Liver (tissue), 9 donors: ENCODE measurements around the gene KAT7. TPM values are rescaled to one million over a fixed set of nuclear protein-coding genes. Genes with fewer than 3 reads are reported as not detected.

Experiments used
- DNase-seq: peaks from one replicate; pipeline ENCODE4 v3.0.0-alpha.2; 2017; ENCODE audit warnings: low spot score
- H3K27ac ChIP-seq, 2 donors: one replicate each; pipeline ENCODE4 v1.7.0; 2013; ENCODE audit warnings: inconsistent platforms in 2 of 2, low read length in 2 of 2, control low read depth in 1 of 2, low read depth in 1 of 2, mild to moderate bottlenecking in 1 of 2
- H3K27me3 ChIP-seq, 4 donors: one replicate each; pipeline versions ENCODE4 v1.6.1 to v1.7.0; 2013; ENCODE audit warnings: low read length in 3 of 4, inconsistent platforms in 1 of 4, mild to moderate bottlenecking in 1 of 4, moderate library complexity in 1 of 4; ENCODE audit not compliant: control insufficient read depth in 4 of 4, insufficient read depth in 4 of 4
- H3K36me3 ChIP-seq, 4 donors: one replicate each; pipeline versions ENCODE4 v1.6.1 to v1.7.0; 2013; ENCODE audit warnings: low read length in 3 of 4, mild to moderate bottlenecking in 3 of 4, low read depth in 1 of 4, moderate library complexity in 1 of 4; ENCODE audit not compliant: control insufficient read depth in 4 of 4, insufficient read depth in 3 of 4
- H3K4me1 ChIP-seq, 4 donors: one replicate each; pipeline versions ENCODE4 v1.6.1 to v1.7.0; 2013; ENCODE audit warnings: low read length in 3 of 4, mild to moderate bottlenecking in 3 of 4, moderate library complexity in 1 of 4; ENCODE audit not compliant: control insufficient read depth in 4 of 4, insufficient read depth in 4 of 4
- H3K4me3 ChIP-seq, 3 donors: one replicate each; pipeline versions ENCODE4 v1.6.1 to v1.7.0; 2013; ENCODE audit warnings: low read length in 3 of 3, control low read depth in 1 of 3, low read depth in 1 of 3, mild to moderate bottlenecking in 1 of 3
- H3K9ac ChIP-seq, 2 donors: one replicate each; pipeline ENCODE4 v1.7.0; 2013; ENCODE audit warnings: low read length in 2 of 2, mild to moderate bottlenecking in 2 of 2, moderate library complexity in 2 of 2, control low read depth in 1 of 2, low read depth in 1 of 2
- H3K9me3 ChIP-seq, 4 donors: one replicate each; pipeline versions ENCODE4 v1.6.1 to v1.7.0; 2013; ENCODE audit warnings: low read length in 3 of 4; ENCODE audit not compliant: control insufficient read depth in 4 of 4
- ATF3 ChIP-seq: IDR thresholded peaks from 2 replicates; pipeline ENCODE4 v1.6.1; 2016; ENCODE audit warnings: antibody characterized with exemption
- CTCF ChIP-seq: fragments of 150-350 bp; IDR thresholded peaks from 2 replicates; pipeline ENCODE4 v1.5.1; 2017; ENCODE audit warnings: improper control_type of control experiment, low read depth, low read length; ENCODE audit not compliant: missing input control
- EGR1 ChIP-seq, 2 donors: IDR thresholded peaks; 2 replicates each; pipeline ENCODE4 v1.6.1; 2016 to 2018; ENCODE audit warnings: antibody characterized with exemption in 2 of 2, low read depth in 2 of 2
- FOXA1 ChIP-seq: IDR thresholded peaks from 2 replicates; pipeline ENCODE4 v1.6.1; 2016; ENCODE audit warnings: antibody characterized with exemption
- FOXA2 ChIP-seq: IDR thresholded peaks from 2 replicates; pipeline ENCODE4 v1.6.1; 2016; ENCODE audit warnings: antibody characterized with exemption
- GABPA ChIP-seq, 2 donors: IDR thresholded peaks in 1 of 2; conservative IDR thresholded peaks in 1 of 2; 2 replicates each; pipeline ENCODE4 v1.6.1; 2016; ENCODE audit warnings: antibody characterized with exemption in 2 of 2, mild to moderate bottlenecking in 1 of 2, moderate library complexity in 1 of 2
- HNF4A ChIP-seq, 2 donors: conservative IDR thresholded peaks; 2 replicates each; pipeline ENCODE4 v1.6.1; 2016; ENCODE audit warnings: antibody characterized with exemption in 2 of 2, mild to moderate bottlenecking in 2 of 2
- HNF4G ChIP-seq: IDR thresholded peaks from 2 replicates; pipeline ENCODE4 v1.6.1; 2016; ENCODE audit warnings: antibody characterized with exemption
- JUND ChIP-seq, 2 donors: IDR thresholded peaks; 2 replicates each; pipeline ENCODE4 v1.6.1; 2016; ENCODE audit warnings: antibody characterized with exemption in 2 of 2
- NR2F2 ChIP-seq: IDR thresholded peaks from 2 replicates; pipeline ENCODE4 v1.6.1; 2016; ENCODE audit warnings: antibody characterized with exemption
- RAD21 ChIP-seq, 2 donors: IDR thresholded peaks; 2 replicates each; pipeline ENCODE4 v1.6.1; 2016; ENCODE audit warnings: antibody characterized with exemption in 2 of 2, mild to moderate bottlenecking in 2 of 2
- RXRA ChIP-seq, 2 donors: IDR thresholded peaks; 2 replicates each; pipeline ENCODE4 v1.6.1; 2017 to 2018; ENCODE audit warnings: antibody characterized with exemption in 2 of 2, mild to moderate bottlenecking in 1 of 2
- SP1 ChIP-seq: IDR thresholded peaks from 2 replicates; pipeline ENCODE4 v1.6.1; 2018; ENCODE audit warnings: antibody characterized with exemption, mild to moderate bottlenecking
- TAF1 ChIP-seq: conservative IDR thresholded peaks from 2 replicates; pipeline ENCODE4 v1.6.1; 2016; ENCODE audit warnings: antibody characterized with exemption, mild to moderate bottlenecking
- YY1 ChIP-seq: IDR thresholded peaks from 2 replicates; pipeline ENCODE4 v1.6.1; 2016; ENCODE audit warnings: antibody characterized with exemption, mild to moderate bottlenecking
- WGBS: extraction: QIAGEN DNeasy Blood & Tissue Kit; methylation state at CpG from one replicate; pipeline ENCODE4 v1.1.7; 2013; 5-methylcytosine and 5-hydroxymethylcytosine counted together
- polyA plus RNA-seq, 2 donors: library from polyadenylated mRNA; stranded (reverse) in 1 of 2; unstranded in 1 of 2; fragments of 200-250 nt in 1 of 2; fragments of >200 nt in 1 of 2; fragmentation: Nextera tagmentation in 1 of 2; extraction: Ambion mirVana in 1 of 2; gene quantifications; one replicate each; pipeline versions ENCODE4 v1.2.1 to v1.2.3, GENCODE V29; 2013 to 2015
- total RNA-seq, 2 donors: library from RNA; depleted of rRNA; stranded (reverse); fragments of >200 nt; gene quantifications; one replicate each; pipeline ENCODE4 v1.2.3, GENCODE V29; 2014
- TF ChIP-seq, protein P1 (sequence below): IDR thresholded peaks from 2 replicates; pipeline ENCODE4 v1.6.1; 2016; ENCODE audit warnings: antibody characterized with exemption
- TF ChIP-seq, protein P2 (sequence below): IDR thresholded peaks from 2 replicates; pipeline ENCODE4 v1.6.1; 2016; ENCODE audit warnings: antibody characterized with exemption
- TF ChIP-seq, protein P3 (sequence below): IDR thresholded peaks from 2 replicates; pipeline ENCODE4 v1.6.1; 2016; ENCODE audit warnings: antibody characterized with exemption, mild to moderate bottlenecking
- donor health status: healthy.
- donor health status: healthy.
- donor health status: healthy.
- donor health status: healthy.
- donor health status: healthy.

KAT7 gene
- total and polyA plus RNA-seq, 4 donors: 6.1 to 24.2 (median 12.6) TPM

- Histone ChIP-seq H3K4me1 (peaks cover 6 to 28% (median 21%) of the 10 kb centered on the region in 4 donors), H3K9ac (peak overlapping the region in 1 of 2 donors; percentile 20), H3K4me3 (no peak overlapping the region), H3K36me3 (no peaks in the 10 kb centered on the region), H3K27me3 (no peaks in the 10 kb centered on the region), H3K9me3 (no peaks in the 10 kb centered on the region), H3K27ac (peak overlapping the region; percentile 22 to 53)
- 39% methylated on average over 1 of the region's 1 CpG for WGBS
- DNase-seq: no peak
- TF ChIP-seq GABPA (IDR thresholded peaks at IDR 0.05 in 1 of 2, conservative IDR thresholded peaks at IDR 0.05 in 1 of 2) (no peak), HNF4A (conservative IDR thresholded peaks at IDR 0.05) (peak; percentile 77 to 79), TAF1 (no peak), HNF4G (peak; percentile 29), SP1 (peak; percentile 53), FOXA1 (no peak), RAD21 (IDR thresholded peaks at IDR 0.05) (no peak), FOXA2 (no peak), CTCF (no peak), RXRA (IDR thresholded peaks at IDR 0.05) (peak; percentile 32 to 41), ATF3 (no peak), NR2F2 (no peak), YY1 (no peak), EGR1 (IDR thresholded peaks at IDR 0.05; ENCODE audit: low read depth in 2 of 2) (no peak), JUND (IDR thresholded peaks at IDR 0.05) (no peak)
- TF ChIP-seq, protein P1, sequence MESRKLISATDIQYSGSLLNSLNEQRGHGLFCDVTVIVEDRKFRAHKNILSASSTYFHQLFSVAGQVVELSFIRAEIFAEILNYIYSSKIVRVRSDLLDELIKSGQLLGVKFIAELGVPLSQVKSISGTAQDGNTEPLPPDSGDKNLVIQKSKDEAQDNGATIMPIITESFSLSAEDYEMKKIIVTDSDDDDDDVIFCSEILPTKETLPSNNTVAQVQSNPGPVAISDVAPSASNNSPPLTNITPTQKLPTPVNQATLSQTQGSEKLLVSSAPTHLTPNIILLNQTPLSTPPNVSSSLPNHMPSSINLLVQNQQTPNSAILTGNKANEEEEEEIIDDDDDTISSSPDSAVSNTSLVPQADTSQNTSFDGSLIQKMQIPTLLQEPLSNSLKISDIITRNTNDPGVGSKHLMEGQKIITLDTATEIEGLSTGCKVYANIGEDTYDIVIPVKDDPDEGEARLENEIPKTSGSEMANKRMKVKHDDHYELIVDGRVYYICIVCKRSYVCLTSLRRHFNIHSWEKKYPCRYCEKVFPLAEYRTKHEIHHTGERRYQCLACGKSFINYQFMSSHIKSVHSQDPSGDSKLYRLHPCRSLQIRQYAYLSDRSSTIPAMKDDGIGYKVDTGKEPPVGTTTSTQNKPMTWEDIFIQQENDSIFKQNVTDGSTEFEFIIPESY: no peak
- TF ChIP-seq, protein P2, sequence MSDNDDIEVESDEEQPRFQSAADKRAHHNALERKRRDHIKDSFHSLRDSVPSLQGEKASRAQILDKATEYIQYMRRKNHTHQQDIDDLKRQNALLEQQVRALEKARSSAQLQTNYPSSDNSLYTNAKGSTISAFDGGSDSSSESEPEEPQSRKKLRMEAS: no peak
- TF ChIP-seq, protein P3, sequence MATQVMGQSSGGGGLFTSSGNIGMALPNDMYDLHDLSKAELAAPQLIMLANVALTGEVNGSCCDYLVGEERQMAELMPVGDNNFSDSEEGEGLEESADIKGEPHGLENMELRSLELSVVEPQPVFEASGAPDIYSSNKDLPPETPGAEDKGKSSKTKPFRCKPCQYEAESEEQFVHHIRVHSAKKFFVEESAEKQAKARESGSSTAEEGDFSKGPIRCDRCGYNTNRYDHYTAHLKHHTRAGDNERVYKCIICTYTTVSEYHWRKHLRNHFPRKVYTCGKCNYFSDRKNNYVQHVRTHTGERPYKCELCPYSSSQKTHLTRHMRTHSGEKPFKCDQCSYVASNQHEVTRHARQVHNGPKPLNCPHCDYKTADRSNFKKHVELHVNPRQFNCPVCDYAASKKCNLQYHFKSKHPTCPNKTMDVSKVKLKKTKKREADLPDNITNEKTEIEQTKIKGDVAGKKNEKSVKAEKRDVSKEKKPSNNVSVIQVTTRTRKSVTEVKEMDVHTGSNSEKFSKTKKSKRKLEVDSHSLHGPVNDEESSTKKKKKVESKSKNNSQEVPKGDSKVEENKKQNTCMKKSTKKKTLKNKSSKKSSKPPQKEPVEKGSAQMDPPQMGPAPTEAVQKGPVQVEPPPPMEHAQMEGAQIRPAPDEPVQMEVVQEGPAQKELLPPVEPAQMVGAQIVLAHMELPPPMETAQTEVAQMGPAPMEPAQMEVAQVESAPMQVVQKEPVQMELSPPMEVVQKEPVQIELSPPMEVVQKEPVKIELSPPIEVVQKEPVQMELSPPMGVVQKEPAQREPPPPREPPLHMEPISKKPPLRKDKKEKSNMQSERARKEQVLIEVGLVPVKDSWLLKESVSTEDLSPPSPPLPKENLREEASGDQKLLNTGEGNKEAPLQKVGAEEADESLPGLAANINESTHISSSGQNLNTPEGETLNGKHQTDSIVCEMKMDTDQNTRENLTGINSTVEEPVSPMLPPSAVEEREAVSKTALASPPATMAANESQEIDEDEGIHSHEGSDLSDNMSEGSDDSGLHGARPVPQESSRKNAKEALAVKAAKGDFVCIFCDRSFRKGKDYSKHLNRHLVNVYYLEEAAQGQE: no peak
Measured at GRCh38 chr17:49747632-49748031, 40.8 kb upstream of the KAT7 start.
